Mucosa of descending colon (tissue), 3 donors: ENCODE data around the gene FUT1. TPM values are rescaled to one million over a fixed set of nuclear protein-coding genes. Genes with fewer than 3 reads are reported as not detected.

Source experiments
- ATAC-seq: fragments of 200-7000 bp; cut with Tn5 transposase; one replicate; pipeline ENCODE4 v1.9.1; 2020; ENCODE audit warnings: mild to moderate bottlenecking, moderate library complexity
- DNase-seq, 3 donors: peaks; one replicate each; pipeline ENCODE4 v3.0.0-alpha.2; 2020
- H3K36me3 ChIP-seq: fragments of 200-600 bp; one replicate; pipeline ENCODE4 v1.8.0; 2021; ENCODE audit warnings: low read depth, mild to moderate bottlenecking
- H3K4me1 ChIP-seq: fragments of 200-600 bp; one replicate; pipeline ENCODE4 v1.8.0; 2021; ENCODE audit warnings: low read depth, mild to moderate bottlenecking
- H3K4me3 ChIP-seq: fragments of 200-600 bp; one replicate; pipeline ENCODE4 v1.8.0; 2021; ENCODE audit warnings: mild to moderate bottlenecking
- H3K9me3 ChIP-seq: fragments of 200-600 bp; one replicate; pipeline ENCODE4 v1.8.0; 2021; ENCODE audit warnings: mild to moderate bottlenecking
- intact Hi-C, 2 donors: fragments of 100-400 bp; cut with DNase I in 1 of 2; cut with micrococcal nuclease in 1 of 2; formaldehyde crosslinking; loops; one replicate each; pipeline versions ENCODE4 v1.11.0 to v1.11.1; 2022; cut with DNase I, micrococcal nuclease
- total RNA-seq, 3 donors: library from RNA; stranded (reverse); fragmentation: NEBNext Ultra II Directional in 2 of 3; extraction: Animal tissue kit (Norgen Biotek cat#: 25700) in 2 of 3; gene quantifications; one replicate each; pipeline versions ENCODE4 v1.2.1 to v1.2.4, GENCODE V29; 2021 to 2023
- TF ChIP-seq, protein P1 (sequence below): fragments of 200-600 bp; IDR thresholded peaks from one replicate; pipeline ENCODE4 v1.8.0; 2022; ENCODE audit warnings: antibody characterized with exemption, mild to moderate bottlenecking
- donor health status: DM: no; HTN: no; CAD: no; lungs with moderate emphysema.
- donor health status: DM: no; HTN: no; CAD: no.
- donor health status: DM: no; HTN: yes; CAD: no.

Gene FUT1
- total RNA-seq, 3 donors from 2014 or later = 0.17 to 1.5 (median 0.72) TPM

DNA sequence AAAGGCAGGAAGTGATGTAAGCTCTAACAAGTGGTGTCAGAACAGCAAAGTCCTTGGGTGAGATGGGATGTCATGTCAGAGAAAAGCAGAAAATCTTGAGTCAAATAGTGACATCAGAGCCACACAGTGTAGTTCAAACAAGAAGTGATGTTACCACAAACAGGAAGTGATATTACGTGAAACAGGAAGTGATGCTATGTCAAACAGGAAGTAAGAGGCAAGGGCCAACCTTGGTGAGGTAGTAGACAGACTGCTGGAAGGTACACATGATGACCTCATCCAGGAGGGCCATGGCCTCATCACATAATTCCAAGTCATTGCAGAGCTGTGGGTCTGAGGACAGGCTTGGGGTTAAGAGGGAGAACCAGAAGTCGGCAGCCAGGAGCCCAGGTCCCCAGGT, 25.9 kb downstream of the FUT1 start:
- no peaks in the 10 kb centered on the region for H3K4me1 ChIP-seq
- TF ChIP-seq, protein P1, sequence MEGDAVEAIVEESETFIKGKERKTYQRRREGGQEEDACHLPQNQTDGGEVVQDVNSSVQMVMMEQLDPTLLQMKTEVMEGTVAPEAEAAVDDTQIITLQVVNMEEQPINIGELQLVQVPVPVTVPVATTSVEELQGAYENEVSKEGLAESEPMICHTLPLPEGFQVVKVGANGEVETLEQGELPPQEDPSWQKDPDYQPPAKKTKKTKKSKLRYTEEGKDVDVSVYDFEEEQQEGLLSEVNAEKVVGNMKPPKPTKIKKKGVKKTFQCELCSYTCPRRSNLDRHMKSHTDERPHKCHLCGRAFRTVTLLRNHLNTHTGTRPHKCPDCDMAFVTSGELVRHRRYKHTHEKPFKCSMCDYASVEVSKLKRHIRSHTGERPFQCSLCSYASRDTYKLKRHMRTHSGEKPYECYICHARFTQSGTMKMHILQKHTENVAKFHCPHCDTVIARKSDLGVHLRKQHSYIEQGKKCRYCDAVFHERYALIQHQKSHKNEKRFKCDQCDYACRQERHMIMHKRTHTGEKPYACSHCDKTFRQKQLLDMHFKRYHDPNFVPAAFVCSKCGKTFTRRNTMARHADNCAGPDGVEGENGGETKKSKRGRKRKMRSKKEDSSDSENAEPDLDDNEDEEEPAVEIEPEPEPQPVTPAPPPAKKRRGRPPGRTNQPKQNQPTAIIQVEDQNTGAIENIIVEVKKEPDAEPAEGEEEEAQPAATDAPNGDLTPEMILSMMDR = no peak
- H3K9me3 ChIP-seq = peaks cover 6% of the 10 kb centered on the region
- no peaks in the 10 kb centered on the region for H3K36me3 ChIP-seq
- no peak for DNase-seq
- no peak overlapping the region for H3K4me3 ChIP-seq
- peak; percentile 17 for ATAC-seq
- intact Hi-C loops = no loop called here

DNA sequence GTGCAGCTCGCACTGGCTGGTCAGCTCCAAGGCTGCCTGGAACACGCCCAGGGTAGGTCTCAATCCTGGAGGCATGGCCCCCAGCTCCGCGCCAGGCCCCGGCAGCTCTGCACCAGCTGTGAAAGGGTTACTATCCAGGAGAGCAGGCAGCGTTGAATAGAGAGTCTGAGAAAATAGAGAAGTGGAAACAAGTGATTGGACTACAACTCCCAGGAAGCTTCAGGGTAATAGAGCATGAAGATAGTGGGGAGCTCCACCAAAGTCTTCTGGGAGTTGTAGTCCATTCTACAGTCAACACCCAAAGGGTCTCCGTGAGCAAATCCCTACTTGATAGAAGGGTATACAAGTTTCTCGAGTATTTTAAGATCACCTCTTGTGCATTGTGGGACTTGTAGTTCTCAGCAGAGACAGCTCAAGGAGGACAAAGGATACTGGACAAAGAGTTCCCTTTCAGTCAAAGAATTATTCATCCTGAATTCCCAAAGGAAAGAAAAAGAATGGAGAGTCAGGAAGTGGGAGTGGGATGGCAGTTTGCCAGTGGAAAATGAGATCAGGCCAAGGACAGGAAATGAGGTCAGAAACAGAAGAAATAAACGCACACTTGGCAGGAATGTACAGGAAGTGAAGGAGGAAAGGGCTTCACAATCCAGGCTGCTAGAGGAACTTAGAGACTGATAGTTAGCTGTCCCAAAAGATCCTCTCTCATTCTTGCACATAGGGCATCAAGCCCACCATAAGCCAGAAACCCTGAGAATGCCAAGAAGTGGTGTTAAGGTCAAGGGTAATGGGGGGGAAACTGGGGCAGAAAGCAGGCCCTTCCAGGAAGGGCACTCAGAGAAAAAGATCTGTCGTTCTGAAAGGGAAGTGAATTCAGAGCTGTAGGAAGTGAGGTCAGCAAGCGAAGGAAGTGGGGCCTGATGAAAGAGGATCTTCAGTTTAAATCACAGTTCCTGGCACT, 27.4 kb downstream of the FUT1 start:
- intact Hi-C loops = no loop called here
- Histone ChIP-seq H3K36me3 (no peaks in the 10 kb centered on the region), H3K4me3 (no peak overlapping the region), H3K9me3 (peaks cover 6% of the 10 kb centered on the region), H3K4me1 (no peaks in the 10 kb centered on the region)
- ATAC-seq = peak; percentile 24
- TF ChIP-seq, protein P1 = no peak
- peak in 1 of 3 donors; percentile 22 for DNase-seq

- H3K4me1 ChIP-seq = no peaks in the 10 kb centered on the region
- no peak for ATAC-seq
Observed at GRCh38 chr19:48722196-48722708, 30.2 kb downstream of the FUT1 start.

DNA sequence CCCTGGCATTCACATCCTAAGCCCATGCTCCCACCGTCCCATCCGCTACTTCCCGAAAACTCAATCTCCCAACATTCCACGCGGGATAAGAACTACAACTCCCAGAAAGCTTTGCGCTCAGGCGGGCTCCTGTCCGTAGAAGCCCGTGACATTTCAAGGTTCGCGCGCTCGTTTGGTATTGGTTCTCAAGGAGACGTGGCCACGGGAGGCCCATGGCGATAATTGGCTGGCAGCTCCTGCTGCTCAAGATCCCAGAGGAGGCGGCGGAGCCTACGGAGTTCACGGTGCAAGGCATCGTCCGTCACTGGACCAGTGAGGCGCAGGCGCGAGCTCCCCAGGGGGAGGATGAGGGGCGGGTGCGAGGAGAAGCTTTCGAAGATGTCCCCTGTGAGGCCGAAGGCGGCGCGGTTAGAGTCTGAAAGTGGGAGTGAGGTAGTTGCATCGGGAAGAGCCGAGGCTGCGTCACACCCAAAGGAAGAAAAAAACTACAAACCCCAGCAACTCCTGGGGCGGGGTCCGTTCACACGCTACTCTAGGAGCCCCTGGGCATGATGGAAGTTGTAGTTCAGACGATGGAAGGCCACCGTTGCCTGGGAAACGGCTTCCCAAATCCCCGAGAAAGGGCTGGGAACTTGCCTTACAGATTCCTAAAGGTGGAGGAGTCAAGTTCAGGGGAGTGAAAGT, 31.7 kb downstream of the FUT1 start:
- Histone ChIP-seq H3K4me1 (peaks cover 6% of the 10 kb centered on the region), H3K9me3 (peaks cover 3% of the 10 kb centered on the region), H3K4me3 (peak overlapping the region; percentile 9), H3K36me3 (no peaks in the 10 kb centered on the region)
- ATAC-seq = peak; percentile 95
- peak; percentile 96 to 99 (median 99) for DNase-seq
- intact Hi-C loops = no loop called here
- TF ChIP-seq, protein P1 = no peak

More at GRCh38 chr19:48722196-48722708, 30.2 kb downstream of the FUT1 start:
- Histone ChIP-seq H3K9me3 (peaks cover 6% of the 10 kb centered on the region), H3K36me3 (no peaks in the 10 kb centered on the region), H3K4me3 (no peak overlapping the region)
- TF ChIP-seq, protein P1 = no peak
- intact Hi-C loops = no loop called here
- no peak for DNase-seq

- peaks cover 3% of the 10 kb centered on the region for H3K9me3 ChIP-seq
- ATAC-seq = no peak
- intact Hi-C loops = no loop called here
- H3K4me1 ChIP-seq = peaks cover 12% of the 10 kb centered on the region
- TF ChIP-seq, protein P1 = no peak
- H3K4me3 ChIP-seq = peak overlapping the region; percentile 9
- no peaks in the 10 kb centered on the region for H3K36me3 ChIP-seq
- DNase-seq = no peak
Observed at GRCh38 chr19:48720251-48720612, 32.2 kb downstream of the FUT1 start.
